Body of pancreas (tissue), 4 donors: Measurements from ENCODE around the gene EFCAB9. TPM values are rescaled to one million over a fixed set of nuclear protein-coding genes. Genes with fewer than 3 reads are reported as not detected.
A peak's percentile ranks its signal among the peaks of the same experiment; 100 is the strongest.

Experiments used
- ATAC-seq: fragments of 150-250 bp; one replicate; pipeline ENCODE4 v1.9.1; 2016
- DNase-seq, 4 donors: peaks; one replicate each; pipeline ENCODE4 v3.0.0-alpha.2; 2019
- H3K27ac ChIP-seq, 4 donors: fragments of 200-600 bp; sonication (generic); 1 replicate in 3 of 4; 2 replicates in 1 of 4; pipeline versions ENCODE4 v1.5.1 to v1.6.1; 2016 to 2019; ENCODE audit warnings: mild to moderate bottlenecking in 1 of 4, mixed read lengths in 1 of 4, moderate library complexity in 1 of 4
- H3K27me3 ChIP-seq, 2 donors: fragments of 200-600 bp; sonication (generic); one replicate each; pipeline ENCODE4 v1.6.0; 2016; ENCODE audit warnings: mild to moderate bottlenecking in 1 of 2
- H3K36me3 ChIP-seq, 2 donors: fragments of 200-600 bp; sonication (generic); replicated peaks in 1 of 2; 2 replicates each; pipeline ENCODE4 v1.5.1; 2016; ENCODE audit warnings: low read depth in 2 of 2; ENCODE audit not compliant: insufficient read depth in 1 of 2
- H3K4me1 ChIP-seq: fragments of 200-600 bp; sonication (generic); one replicate; pipeline ENCODE4 v1.6.0; 2016
- H3K4me3 ChIP-seq, 2 donors: fragments of 200-600 bp; sonication (generic); 1 replicate in 1 of 2; 2 replicates in 1 of 2; pipeline ENCODE4 v1.5.1; 2016 to 2019
- H3K9me3 ChIP-seq, 3 donors: fragments of 200-600 bp; sonication (generic); 1 replicate in 2 of 3; 2 replicates in 1 of 3; pipeline ENCODE4 v1.5.1; 2016
- CTCF ChIP-seq, 7 experiments: fragments of 450-650 bp in 4 of 7; fragments of 200-600 bp in 3 of 7; sonication (generic) in 3 of 7; IDR thresholded peaks; one replicate each; pipeline ENCODE4 v1.5.1; 2016 to 2019; ENCODE audit warnings: antibody characterized with exemption in 7 of 7
- POLR2A ChIP-seq, 3 donors: fragments of 450-650 bp; IDR thresholded peaks; one replicate each; pipeline ENCODE4 v1.6.1; 2016; ENCODE audit warnings: antibody characterized with exemption in 3 of 3, mild to moderate bottlenecking in 2 of 3
- WGBS, 2 donors: methylation state at CpG; one replicate each; pipeline ENCODE4 v1.1.5; 2017; 5-methylcytosine and 5-hydroxymethylcytosine counted together
- intact Hi-C: fragments of 100-400 bp; cut with DNase I; formaldehyde crosslinking; loops from one replicate; pipeline ENCODE4 v1.15.1; 2023
- total RNA-seq, 2 donors: library from RNA; depleted of rRNA; stranded (reverse); fragments of >200 nt; gene quantifications; one replicate each; pipeline ENCODE4 v1.1.0, GENCODE V29; 2016

EFCAB9 gene
- total RNA-seq, 2 donors from 2014 or later = not detected

DNA sequence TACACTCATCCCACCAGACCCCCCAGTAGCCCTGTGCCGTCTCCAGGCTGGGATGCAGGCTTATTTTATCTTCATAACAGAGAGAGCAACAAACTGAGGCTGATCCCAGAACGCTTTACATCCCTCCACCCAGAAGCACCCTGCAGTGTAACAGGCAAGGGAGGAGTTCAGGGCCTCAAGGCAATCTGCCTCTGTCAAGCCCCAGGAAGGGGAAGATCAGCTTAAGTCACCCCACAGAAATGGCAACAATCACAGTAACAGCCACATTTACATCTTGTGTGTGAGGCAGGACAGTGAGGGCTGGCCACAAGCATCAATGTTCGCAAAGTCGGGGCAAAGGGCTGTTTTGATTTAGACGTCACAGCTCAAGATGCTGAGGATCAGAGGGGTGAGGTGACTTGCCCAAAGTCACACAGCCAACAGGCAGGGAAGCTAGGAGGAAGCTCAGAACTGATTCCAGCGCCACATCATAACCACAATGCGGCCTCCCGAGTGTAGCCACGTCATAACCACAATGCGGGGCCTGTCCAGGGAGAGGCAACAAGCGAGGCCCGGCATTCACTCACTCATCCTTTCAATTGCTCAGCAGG is 20.3 kb upstream of the EFCAB9 start:
- no peaks in the 10 kb centered on the region for H3K4me1 ChIP-seq
- DNase-seq = peak in 1 of 4 donors; percentile 26
- no peak overlapping the region for H3K4me3 ChIP-seq
- H3K27me3 ChIP-seq = no peaks in the 10 kb centered on the region
- intact Hi-C loops = no loop called here
- WGBS, 2 donors = 69 to 93% methylated on average over 11 of the region's 12 CpGs
- ATAC-seq = no peak
- H3K9me3 ChIP-seq = no peaks in the 10 kb centered on the region
- H3K27ac ChIP-seq = no peak overlapping the region
- no peak for TF ChIP-seq CTCF (IDR thresholded peaks at IDR 0.05)
- no peak for TF ChIP-seq POLR2A (IDR thresholded peaks at IDR 0.05)
- H3K36me3 ChIP-seq = no peaks in the 10 kb centered on the region

DNA sequence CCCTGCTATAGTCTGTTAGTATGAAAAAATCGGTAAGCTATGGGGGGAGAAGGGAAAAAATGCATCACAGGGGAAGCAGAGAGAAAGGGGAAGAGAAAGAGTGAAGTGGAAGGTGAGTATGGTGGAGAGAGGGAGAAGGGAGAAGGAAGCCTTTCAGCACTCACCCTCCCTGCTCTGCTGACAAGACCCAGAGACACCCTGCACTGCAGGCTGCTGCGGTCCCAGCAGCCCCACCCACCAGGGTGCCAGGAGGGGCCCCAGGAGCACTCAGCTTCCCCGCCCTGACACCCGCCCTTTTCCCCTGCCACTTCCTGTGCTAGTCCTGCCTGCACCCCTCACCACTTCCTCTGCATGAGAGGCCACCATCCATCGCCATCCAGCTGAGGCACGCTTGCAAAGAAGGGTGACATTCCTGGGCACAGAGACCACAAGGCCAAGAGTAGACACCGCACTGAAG is 18.7 kb upstream of the EFCAB9 start:
- ATAC-seq (no peak), DNase-seq (peak in 2 of 4 donors; percentile 36 to 69)
- WGBS, 2 donors = 69 to 79% methylated on average over 7 of the region's 7 CpGs
- H3K4me3 ChIP-seq = no peak overlapping the region
- intact Hi-C loops = no loop called here
- no peaks in the 10 kb centered on the region for H3K9me3 ChIP-seq
- H3K36me3 ChIP-seq = no peaks in the 10 kb centered on the region
- no peaks in the 10 kb centered on the region for H3K27me3 ChIP-seq
- no peak for TF ChIP-seq CTCF (IDR thresholded peaks at IDR 0.05)
- TF ChIP-seq POLR2A (IDR thresholded peaks at IDR 0.05) = no peak
- peak overlapping the region in 1 of 4 donors; percentile 49 for H3K27ac ChIP-seq
- no peaks in the 10 kb centered on the region for H3K4me1 ChIP-seq

- TF ChIP-seq POLR2A (IDR thresholded peaks at IDR 0.05) = no peak
- TF ChIP-seq CTCF (IDR thresholded peaks at IDR 0.05) = no peak
- WGBS, 2 donors = 79 to 83% methylated on average over 6 to 7 of the region's 7 CpGs
- Histone ChIP-seq H3K27ac (no peak overlapping the region), H3K36me3 (no peaks in the 10 kb centered on the region), H3K27me3 (no peaks in the 10 kb centered on the region), H3K4me3 (no peak overlapping the region), H3K9me3 (no peaks in the 10 kb centered on the region), H3K4me1 (no peaks in the 10 kb centered on the region)
- intact Hi-C loops = no loop called here
- peak in 1 of 4 donors; percentile 25 for DNase-seq
- ATAC-seq = no peak
Observed at GRCh38 chr5:172177176-172177575, 16.8 kb upstream of the EFCAB9 start.

- intact Hi-C loops = no loop called here
- no peaks in the 10 kb centered on the region for H3K4me1 ChIP-seq
- 39 to 76% methylated on average over 9 to 18 of the region's 18 CpGs for WGBS, 2 donors
- TF ChIP-seq CTCF (IDR thresholded peaks at IDR 0.05) (no peak), POLR2A (IDR thresholded peaks at IDR 0.05) (no peak)
- H3K27me3 ChIP-seq = no peaks in the 10 kb centered on the region
- H3K36me3 ChIP-seq = no peaks in the 10 kb centered on the region
- H3K27ac ChIP-seq = no peak overlapping the region
- H3K4me3 ChIP-seq = no peak overlapping the region
- no peaks in the 10 kb centered on the region for H3K9me3 ChIP-seq
- peak in 2 of 4 donors; percentile 35 to 58 for DNase-seq
- no peak for ATAC-seq
Observed at GRCh38 chr5:172178301-172178987, 15.5 kb upstream of the EFCAB9 start.
